ENCODE results near the gene MED9. TPM values are rescaled to one million over a fixed set of nuclear protein-coding genes. Genes with fewer than 3 reads are reported as not detected.

Gene MED9
- total RNA-seq, 1 experiment from 2014 or later, result 88.9 TPM

DNA sequence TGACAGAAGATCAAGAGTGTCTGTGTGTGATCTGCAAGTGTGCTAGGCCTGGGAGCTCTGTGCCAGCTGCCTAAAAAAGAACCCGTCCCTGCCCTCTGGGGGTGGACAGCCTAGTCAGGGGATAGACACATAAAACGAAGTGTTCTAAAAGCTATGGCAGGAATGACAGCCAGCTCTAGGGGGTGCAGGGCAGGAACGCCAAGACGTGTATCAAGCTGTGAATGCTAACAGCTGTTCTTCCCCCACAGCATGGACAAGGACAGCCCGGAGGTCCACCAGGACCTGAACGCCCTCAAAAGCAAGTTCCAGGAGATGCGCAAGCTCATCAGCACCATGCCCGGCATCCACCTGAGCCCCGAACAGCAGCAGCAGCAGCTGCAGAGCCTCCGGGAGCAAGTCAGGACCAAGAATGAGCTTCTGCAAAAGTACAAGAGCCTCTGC is 14.3 kb downstream of the MED9 start:
- no peaks in the 10 kb centered on the region for H3K4me1 ChIP-seq
- H3K27me3 ChIP-seq, result no peaks in the 10 kb centered on the region
- H3K9me3 ChIP-seq (replicated peaks), result peaks cover 3% of the 10 kb centered on the region; the same call in 1 of the 2 replicates
- H3K27ac ChIP-seq, result no peak overlapping the region
- no peak overlapping the region for H3K4me3 ChIP-seq
- DNase-seq, result peak in 1 of 2 experiments; percentile 7
- H3K36me3 ChIP-seq, result peaks cover 79% of the 10 kb centered on the region

- Histone ChIP-seq H3K27me3 (no peaks in the 10 kb centered on the region), H3K4me3 (no peak overlapping the region), H3K36me3 (peaks cover 76% of the 10 kb centered on the region), H3K27ac (no peak overlapping the region), H3K9me3 (replicated peaks) (peaks cover 3% of the 10 kb centered on the region; the same call in 1 of the 2 replicates), H3K4me1 (no peaks in the 10 kb centered on the region)
- no peak for DNase-seq
Observed at GRCh38 chr17:17491546-17491988, 14.8 kb downstream of the MED9 start.

DNA sequence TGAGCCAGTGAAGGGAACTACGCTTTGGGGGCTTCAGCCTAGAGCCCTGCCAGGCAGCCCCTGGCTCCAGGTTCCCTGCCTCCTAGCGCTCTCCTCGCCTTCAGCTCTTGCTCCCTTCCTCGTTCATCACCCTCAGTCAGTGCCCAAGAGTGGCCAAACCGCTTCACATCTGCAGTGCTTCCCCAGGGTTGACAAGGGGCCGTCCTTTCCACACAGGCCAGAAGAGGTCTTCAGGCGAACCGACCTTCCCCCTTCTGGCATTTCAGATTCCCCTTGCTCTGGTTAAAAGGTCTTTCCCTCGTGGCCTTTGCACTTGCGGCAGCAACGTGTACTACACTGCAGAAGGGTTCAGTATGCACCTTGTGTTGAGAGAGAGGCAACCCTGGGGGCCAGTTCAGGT is 15.3 kb downstream of the MED9 start:
- peaks cover 3% of the 10 kb centered on the region; the same call in 1 of the 2 replicates for H3K9me3 ChIP-seq (replicated peaks)
- H3K4me1 ChIP-seq, result no peaks in the 10 kb centered on the region
- no peaks in the 10 kb centered on the region for H3K27me3 ChIP-seq
- H3K4me3 ChIP-seq, result no peak overlapping the region
- no peak overlapping the region for H3K27ac ChIP-seq
- no peak for DNase-seq
- H3K36me3 ChIP-seq, result peaks cover 73% of the 10 kb centered on the region

DNA sequence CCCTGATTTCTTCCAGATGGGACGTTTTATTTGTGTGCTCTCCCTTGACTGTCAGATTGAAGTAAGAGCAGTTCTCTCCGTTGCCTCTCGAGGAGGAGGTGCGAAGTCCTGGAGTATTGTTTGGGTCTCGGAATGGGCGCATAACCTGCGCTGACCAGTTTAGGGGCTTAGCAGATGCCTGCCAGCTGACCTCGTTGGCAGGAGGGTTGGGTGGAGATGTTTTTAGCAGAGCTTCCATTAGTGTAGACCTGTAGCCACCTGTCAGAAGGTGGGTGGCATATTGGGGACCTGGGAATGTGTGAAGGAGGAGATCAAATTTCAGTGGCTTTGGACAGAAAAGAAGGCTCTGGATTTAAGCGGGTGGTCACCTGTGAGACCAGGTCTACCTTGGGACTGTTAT is 15.8 kb downstream of the MED9 start:
- DNase-seq, result no peak
- Histone ChIP-seq H3K36me3 (peaks cover 69% of the 10 kb centered on the region), H3K27ac (no peak overlapping the region)

DNA sequence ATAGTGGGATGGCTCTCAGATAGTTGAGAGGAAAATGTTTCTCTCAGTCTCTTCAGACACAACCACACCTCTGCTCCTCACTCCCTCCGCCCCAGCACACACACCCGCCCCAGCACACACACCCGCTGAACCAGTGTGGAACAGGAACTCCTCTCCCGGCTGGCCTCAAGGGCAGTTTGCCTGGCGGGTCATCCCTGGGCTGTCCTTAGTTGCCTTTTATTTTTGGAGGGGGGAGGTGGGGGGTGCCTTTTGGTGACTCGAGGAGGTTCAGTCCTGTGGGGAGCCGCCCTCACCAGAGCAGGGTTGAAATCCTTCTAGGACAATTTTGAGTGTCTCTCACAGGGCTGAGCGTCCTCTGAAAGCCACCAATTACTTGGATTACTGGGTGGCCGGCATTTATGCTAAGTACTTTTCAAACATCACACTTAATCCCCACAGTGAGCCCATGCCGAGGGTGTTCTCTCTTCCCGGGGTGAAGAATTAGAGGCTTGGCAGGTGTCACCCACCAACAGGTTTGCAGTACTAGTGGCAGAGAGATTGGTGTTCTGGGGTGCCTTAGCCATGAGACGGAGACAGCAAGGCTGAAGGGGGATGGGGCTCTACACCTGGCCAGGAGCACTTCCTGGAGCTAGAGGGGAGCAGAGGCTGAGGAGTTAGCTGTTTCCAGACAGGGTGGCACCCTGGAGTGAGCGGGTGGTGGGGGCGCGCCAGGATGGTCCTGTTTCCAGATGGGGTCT is 16.6 kb downstream of the MED9 start:
- Histone ChIP-seq H3K9me3 (replicated peaks) (peaks cover 3% of the 10 kb centered on the region; the same call in 1 of the 2 replicates), H3K4me3 (no peak overlapping the region), H3K4me1 (no peaks in the 10 kb centered on the region), H3K36me3 (peaks cover 60% of the 10 kb centered on the region), H3K27ac (no peak overlapping the region), H3K27me3 (no peaks in the 10 kb centered on the region)
- no peak for DNase-seq

More for the DNA sequence above, 15.8 kb downstream of the MED9 start:
- Histone ChIP-seq H3K4me3 (no peak overlapping the region), H3K27me3 (no peaks in the 10 kb centered on the region), H3K9me3 (replicated peaks) (peaks cover 3% of the 10 kb centered on the region; the same call in 1 of the 2 replicates), H3K4me1 (no peaks in the 10 kb centered on the region)

DNA sequence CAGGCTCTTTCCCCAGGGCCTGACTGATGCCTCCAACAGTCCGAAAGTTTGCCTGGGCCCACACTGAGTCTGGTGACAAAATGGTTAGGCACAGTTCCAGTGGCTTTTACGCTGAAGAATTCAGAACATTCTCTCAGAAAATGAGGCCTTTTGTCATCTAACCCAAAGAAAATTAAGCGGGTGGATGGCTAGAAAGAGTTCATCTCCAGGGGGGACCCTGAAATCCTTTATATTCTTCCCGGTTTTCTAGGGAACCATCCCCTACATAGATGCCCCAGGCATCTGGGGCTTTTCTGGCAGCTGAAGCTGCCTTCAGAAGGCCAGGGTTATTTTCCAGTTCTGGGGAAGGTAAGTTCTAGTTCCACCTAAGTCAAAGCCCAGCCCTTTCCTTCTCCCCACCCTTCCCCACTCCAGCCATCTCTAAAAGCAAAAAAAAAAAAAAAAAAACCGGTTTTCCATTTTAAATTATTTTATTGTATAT is 17.2 kb downstream of the MED9 start:
- H3K4me3 ChIP-seq, result no peak overlapping the region
- H3K4me1 ChIP-seq, result no peaks in the 10 kb centered on the region
- no peak for DNase-seq
- peaks cover 3% of the 10 kb centered on the region; the same call in 1 of the 2 replicates for H3K9me3 ChIP-seq (replicated peaks)
- H3K27ac ChIP-seq, result no peak overlapping the region
- H3K27me3 ChIP-seq, result no peaks in the 10 kb centered on the region
- peaks cover 55% of the 10 kb centered on the region for H3K36me3 ChIP-seq

DNA sequence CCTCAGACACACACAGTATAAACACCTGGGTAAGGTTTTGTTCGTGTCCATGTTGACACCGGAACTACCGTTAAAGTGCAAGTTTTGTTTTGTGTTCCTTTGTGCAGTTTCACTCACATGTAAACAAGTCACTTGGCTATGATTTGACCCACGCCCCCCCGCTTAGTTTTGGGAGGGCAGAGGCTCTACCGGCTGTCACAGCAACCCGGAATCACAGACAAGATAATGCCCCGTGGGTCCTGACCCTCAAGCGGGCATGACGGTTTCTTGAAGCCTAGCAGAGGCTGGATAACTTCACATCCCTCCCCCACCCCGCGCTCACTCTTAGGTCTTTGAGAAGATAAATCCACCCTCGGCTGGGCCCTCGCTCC is 17.7 kb downstream of the MED9 start:
- H3K27me3 ChIP-seq, result no peaks in the 10 kb centered on the region
- H3K9me3 ChIP-seq (replicated peaks), result peaks cover 3% of the 10 kb centered on the region; the same call in 1 of the 2 replicates
- no peak for DNase-seq
- no peak overlapping the region for H3K27ac ChIP-seq
- no peaks in the 10 kb centered on the region for H3K4me1 ChIP-seq
- peaks cover 51% of the 10 kb centered on the region for H3K36me3 ChIP-seq
- no peak overlapping the region for H3K4me3 ChIP-seq

- Histone ChIP-seq H3K36me3 (peaks cover 45% of the 10 kb centered on the region), H3K27ac (no peak overlapping the region), H3K4me1 (no peaks in the 10 kb centered on the region), H3K9me3 (replicated peaks) (peaks cover 3% of the 10 kb centered on the region; the same call in 1 of the 2 replicates), H3K27me3 (no peaks in the 10 kb centered on the region), H3K4me3 (no peak overlapping the region)
- DNase-seq, result no peak
Observed at GRCh38 chr17:17494870-17495535, 18.2 kb downstream of the MED9 start.

- DNase-seq, result peak in 1 of 2 experiments; percentile 17
Observed at GRCh38 chr17:17495536-17496188, 18.9 kb downstream of the MED9 start.

DNA sequence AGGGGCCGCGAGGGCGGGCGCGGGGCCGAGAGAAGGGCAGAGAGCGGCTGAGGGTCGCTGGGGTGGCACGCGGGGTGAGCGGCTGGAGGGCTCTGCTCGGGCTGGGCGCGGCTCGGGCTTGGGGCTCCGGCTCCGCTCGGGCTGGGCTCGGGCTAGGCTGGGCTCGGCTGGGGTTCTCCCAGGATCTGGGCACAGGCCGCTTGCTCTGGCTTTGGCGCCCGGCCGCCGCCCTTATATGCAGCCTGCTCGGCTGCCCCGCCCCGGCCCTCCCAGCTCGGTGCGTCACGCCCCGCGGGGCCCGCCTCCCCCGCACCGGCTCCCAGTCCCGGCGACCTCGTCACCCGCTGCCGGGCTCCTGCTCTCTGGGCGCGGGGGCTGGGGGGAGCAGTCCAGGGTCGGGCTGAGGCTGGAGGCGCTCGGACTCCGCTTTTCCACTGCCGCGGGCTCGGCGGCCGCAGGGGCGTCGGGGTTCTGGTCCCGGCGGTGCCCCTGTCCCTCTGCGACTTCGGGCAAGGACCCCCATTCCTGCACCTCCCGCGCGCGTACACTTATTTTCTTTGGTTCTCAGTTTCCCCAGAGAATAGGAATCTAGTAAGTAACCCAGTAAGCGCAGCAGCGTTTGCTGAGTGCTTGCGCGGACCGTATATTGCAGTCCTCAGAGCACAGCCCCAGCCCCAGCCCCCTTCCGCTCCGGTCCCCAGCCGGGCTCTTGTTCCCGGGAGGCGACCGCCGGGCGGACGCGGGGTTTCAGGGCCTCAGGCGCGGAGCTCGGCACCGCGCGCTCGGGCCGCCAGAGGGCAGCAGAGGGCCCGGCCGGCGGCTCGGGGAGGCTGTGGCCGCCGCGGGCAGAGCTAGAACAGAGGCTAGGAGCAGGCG is 19.6 kb downstream of the MED9 start, which contains the start of gene RASD1:
Gene RASD1 (minus strand): TSS at position 207 of the 876 bp plus-strand sequence. CDS start 214 bp downstream, outside the sequence.
- no peak within 1 kb of the TSS for H3K4me3 ChIP-seq
- no peaks in the 10 kb centered on the region for H3K4me1 ChIP-seq
- no peak within 1 kb of the TSS for H3K27ac ChIP-seq
- H3K36me3 ChIP-seq, result peaks cover 31% of the 10 kb centered on the region
- peaks cover 3% of the 10 kb centered on the region; the same call in 1 of the 2 replicates for H3K9me3 ChIP-seq (replicated peaks)
- no peaks in the 10 kb centered on the region for H3K27me3 ChIP-seq
- peak; percentile 57 to 74 for DNase-seq

More at GRCh38 chr17:17495536-17496188, 18.9 kb downstream of the MED9 start:
- Histone ChIP-seq H3K4me1 (no peaks in the 10 kb centered on the region), H3K27ac (no peak overlapping the region), H3K9me3 (replicated peaks) (peaks cover 3% of the 10 kb centered on the region; the same call in 1 of the 2 replicates), H3K4me3 (no peak overlapping the region), H3K27me3 (no peaks in the 10 kb centered on the region), H3K36me3 (peaks cover 39% of the 10 kb centered on the region)

- Histone ChIP-seq H3K36me3 (peaks cover 23% of the 10 kb centered on the region), H3K27ac (no peak overlapping the region), H3K9me3 (replicated peaks) (peaks cover 3% of the 10 kb centered on the region; the same call in 1 of the 2 replicates), H3K4me1 (no peaks in the 10 kb centered on the region), H3K4me3 (no peak overlapping the region), H3K27me3 (no peaks in the 10 kb centered on the region)
- DNase-seq, result no peak
Observed at GRCh38 chr17:17497065-17497844, 20.5 kb downstream of the MED9 start.

DNA sequence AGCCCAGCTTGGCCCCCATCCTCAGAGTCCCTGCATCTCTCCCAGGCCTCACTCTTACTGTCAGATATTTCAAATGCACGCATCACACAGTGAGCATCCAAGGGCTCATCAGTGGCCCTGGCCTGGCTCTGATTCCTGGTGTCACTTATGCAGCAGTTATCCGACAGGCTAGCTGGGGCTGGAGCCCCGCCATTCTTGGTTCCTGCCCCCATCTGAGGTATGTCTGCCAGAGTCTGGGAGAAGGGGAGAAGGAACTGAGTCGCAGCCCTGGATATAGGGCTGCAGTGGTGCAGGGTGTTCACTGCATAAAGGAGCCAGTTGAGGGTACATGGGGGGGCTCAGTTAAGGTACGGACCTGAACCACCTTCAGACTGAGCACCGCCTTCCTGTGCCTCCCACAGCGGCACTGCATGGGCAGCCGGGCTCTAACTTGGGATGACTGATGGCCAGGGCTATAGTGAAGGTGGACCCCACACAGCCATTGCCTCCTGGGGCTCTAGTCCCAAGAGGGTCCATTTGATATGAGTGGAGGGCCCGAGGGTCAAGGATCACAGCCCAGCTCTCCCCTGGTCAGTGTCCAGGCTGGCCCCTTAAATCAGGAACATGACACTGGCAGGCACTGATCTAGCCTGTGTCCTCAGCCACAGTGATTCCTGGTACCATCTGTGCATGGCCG is 21.2 kb downstream of the MED9 start:
- Histone ChIP-seq H3K4me3 (no peak overlapping the region), H3K9me3 (replicated peaks) (peaks cover 3% of the 10 kb centered on the region; the same call in 1 of the 2 replicates), H3K27ac (no peak overlapping the region), H3K36me3 (peaks cover 16% of the 10 kb centered on the region), H3K27me3 (no peaks in the 10 kb centered on the region), H3K4me1 (no peaks in the 10 kb centered on the region)
- no peak for DNase-seq
